Esophagus squamous epithelium (tissue), 5 donors: Measurements from ENCODE around the gene PPM1L. TPM values are rescaled to one million over a fixed set of nuclear protein-coding genes. Genes with fewer than 3 reads are reported as not detected.

Experiments used
- DNase-seq: peaks from one replicate; lab custom pipeline; 2025; lab: John Stamatoyannopoulos, UW
- H3K27ac ChIP-seq, 4 donors: fragments of 200-600 bp; sonication (generic); one replicate each; pipeline ENCODE4 v1.5.1; 2016 to 2019; ENCODE audit warnings: mild to moderate bottlenecking in 1 of 4
- H3K27me3 ChIP-seq, 4 donors: fragments of 200-600 bp; sonication (generic); 1 replicate in 3 of 4; 2 replicates in 1 of 4; pipeline versions ENCODE4 v1.5.1 to v1.6.0; 2017 to 2021; ENCODE audit warnings: antibody characterized with exemption in 1 of 4
- H3K36me3 ChIP-seq, 3 donors: fragments of 200-600 bp; sonication (generic); one replicate each; pipeline ENCODE4 v1.5.1; 2016 to 2019
- H3K4me1 ChIP-seq, 3 donors: fragments of 200-600 bp; sonication (generic); one replicate each; pipeline ENCODE4 v1.5.1; 2017 to 2019
- H3K4me3 ChIP-seq, 4 donors: fragments of 200-600 bp; sonication (generic); 1 replicate in 3 of 4; 2 replicates in 1 of 4; pipeline ENCODE4 v1.5.1; 2016 to 2019; ENCODE audit warnings: mild to moderate bottlenecking in 2 of 4, moderate library complexity in 1 of 4
- H3K9me3 ChIP-seq, 3 donors: fragments of 200-600 bp; sonication (generic); one replicate each; pipeline ENCODE4 v1.5.1; 2016 to 2019
- CTCF ChIP-seq, 6 experiments: fragments of 450-650 bp in 4 of 6; fragments of 200-600 bp in 2 of 6; sonication (generic) in 2 of 6; IDR thresholded peaks; one replicate each; pipeline ENCODE4 v1.5.1; 2016 to 2019; ENCODE audit warnings: antibody characterized with exemption in 6 of 6, mild to moderate bottlenecking in 4 of 6, moderate library complexity in 4 of 6
- POLR2A ChIP-seq, 4 donors: fragments of 450-650 bp; IDR thresholded peaks; one replicate each; pipeline ENCODE4 v1.6.1; 2017; ENCODE audit warnings: antibody characterized with exemption in 4 of 4, mild to moderate bottlenecking in 4 of 4, moderate library complexity in 3 of 4
- WGBS, 2 donors: methylation state at CpG; one replicate each; pipeline ENCODE4 v1.1.5; 2018; 5-methylcytosine and 5-hydroxymethylcytosine counted together
- intact Hi-C: fragments of 100-400 bp; cut with DNase I; formaldehyde crosslinking; loops from one replicate; pipeline ENCODE4 v1.15.0; 2022
- total RNA-seq, 4 donors: library from RNA; depleted of rRNA; stranded (reverse); fragments of >200 nt; gene quantifications; one replicate each; pipeline ENCODE4 v1.1.0, GENCODE V29; 2016
- donor health status: DM: yes; HTN: yes; CAD: no.

Gene PPM1L
- total RNA-seq, 4 donors from 2014 or later, result 9.1 to 18.1 (median 12.1) TPM

- intact Hi-C loops, result no loop called here
Observed at GRCh38 chr3:160986069-160986468, 230.0 kb downstream of the PPM1L start.

GRCh38 chr3:160987982-160988964, 232.2 kb downstream of the PPM1L start:
- no peak for DNase-seq
- Histone ChIP-seq H3K4me1 (peaks cover 0 to 3% (median 0%) of the 10 kb centered on the region in 3 donors), H3K9me3 (peaks cover 0 to 16% (median 0%) of the 10 kb centered on the region in 3 donors), H3K4me3 (no peak overlapping the region), H3K36me3 (no peaks in the 10 kb centered on the region), H3K27ac (no peak overlapping the region), H3K27me3 (no peaks in the 10 kb centered on the region)
- intact Hi-C loops, result no loop called here
- no peak for TF ChIP-seq POLR2A (IDR thresholded peaks at IDR 0.05)
- no peak for TF ChIP-seq CTCF (IDR thresholded peaks at IDR 0.05)
- 65 to 68% methylated on average over 4 of the region's 4 CpGs for WGBS, 2 donors

More at GRCh38 chr3:160986069-160986468, 230.0 kb downstream of the PPM1L start:
- WGBS, 2 donors, result 37 to 51% methylated on average over 2 of the region's 2 CpGs
- no peaks in the 10 kb centered on the region for H3K27me3 ChIP-seq
- no peak overlapping the region for H3K4me3 ChIP-seq
- TF ChIP-seq CTCF (IDR thresholded peaks at IDR 0.05), result no peak
- H3K4me1 ChIP-seq, result peaks cover 0 to 3% (median 0%) of the 10 kb centered on the region in 3 donors
- no peak for DNase-seq
- no peak overlapping the region for H3K27ac ChIP-seq
- H3K36me3 ChIP-seq, result no peaks in the 10 kb centered on the region
- H3K9me3 ChIP-seq, result peaks cover 0 to 17% (median 0%) of the 10 kb centered on the region in 3 donors

GRCh38 chr3:160990446-160990845, 234.4 kb downstream of the PPM1L start:
- WGBS, 2 donors, result 86% methylated on average over 2 of the region's 2 CpGs
- H3K4me1 ChIP-seq, result peaks cover 0 to 3% (median 0%) of the 10 kb centered on the region in 3 donors
- TF ChIP-seq CTCF (IDR thresholded peaks at IDR 0.05) (no peak), POLR2A (IDR thresholded peaks at IDR 0.05) (no peak)
- H3K27me3 ChIP-seq, result no peaks in the 10 kb centered on the region
- no peaks in the 10 kb centered on the region for H3K9me3 ChIP-seq
- intact Hi-C loops, result no loop called here
- no peak for DNase-seq
- H3K36me3 ChIP-seq, result no peaks in the 10 kb centered on the region
- H3K27ac ChIP-seq, result no peak overlapping the region
- H3K4me3 ChIP-seq, result no peak overlapping the region

GRCh38 chr3:160992712-160993111, 236.7 kb downstream of the PPM1L start:
- intact Hi-C loops, result no loop called here
- no peaks in the 10 kb centered on the region for H3K9me3 ChIP-seq
- no peak overlapping the region for H3K4me3 ChIP-seq
- H3K27me3 ChIP-seq, result no peaks in the 10 kb centered on the region
- WGBS, 2 donors, result 83 to 93% methylated on average over 3 of the region's 3 CpGs
- no peak for DNase-seq
- no peaks in the 10 kb centered on the region for H3K36me3 ChIP-seq
- no peak overlapping the region for H3K27ac ChIP-seq
- peaks cover 0 to 3% (median 0%) of the 10 kb centered on the region in 3 donors for H3K4me1 ChIP-seq
- TF ChIP-seq POLR2A (IDR thresholded peaks at IDR 0.05) (no peak), CTCF (IDR thresholded peaks at IDR 0.05) (no peak)

GRCh38 chr3:160996811-160997210, 240.8 kb downstream of the PPM1L start:
- Histone ChIP-seq H3K4me1 (no peaks in the 10 kb centered on the region), H3K9me3 (no peaks in the 10 kb centered on the region), H3K36me3 (no peaks in the 10 kb centered on the region), H3K27me3 (no peaks in the 10 kb centered on the region), H3K4me3 (no peak overlapping the region), H3K27ac (no peak overlapping the region)
- no peak for DNase-seq
- TF ChIP-seq POLR2A (IDR thresholded peaks at IDR 0.05) (no peak), CTCF (IDR thresholded peaks at IDR 0.05) (no peak)
- intact Hi-C loops, result no loop called here
